Esophagus (tissue), 2 donors: Measurements from ENCODE around the gene NFU1. TPM values are rescaled to one million over a fixed set of nuclear protein-coding genes. Genes with fewer than 3 reads are reported as not detected.
"Not testable (repeated sequence)": the region's sequence is repeated elsewhere in the genome, so short reads cannot be mapped to it uniquely, and the experiment has no call there.

Experiments used
- H3K27ac ChIP-seq, 2 donors: one replicate each; pipeline ENCODE4 v1.5.1; 2013; ENCODE audit warnings: low read depth in 2 of 2, mild to moderate bottlenecking in 2 of 2, inconsistent platforms in 1 of 2, low read length in 1 of 2, moderate library complexity in 1 of 2
- H3K27me3 ChIP-seq, 2 donors: one replicate each; pipeline ENCODE4 v1.6.1; 2013; ENCODE audit warnings: low read length in 2 of 2, control low read depth in 1 of 2, mild to moderate bottlenecking in 1 of 2; ENCODE audit not compliant: insufficient read depth in 2 of 2, control insufficient read depth in 1 of 2
- H3K36me3 ChIP-seq, 2 donors: one replicate each; pipeline ENCODE4 v1.6.1; 2013; ENCODE audit warnings: low read length in 1 of 2; ENCODE audit not compliant: control insufficient read depth in 2 of 2, insufficient read depth in 2 of 2
- H3K4me1 ChIP-seq, 2 donors: one replicate each; pipeline ENCODE4 v1.6.1; 2013; ENCODE audit warnings: low read length in 1 of 2; ENCODE audit not compliant: control insufficient read depth in 2 of 2, insufficient read depth in 2 of 2
- H3K4me3 ChIP-seq, 2 donors: one replicate each; pipeline ENCODE4 v1.5.1; 2013; ENCODE audit warnings: low read length in 2 of 2, mild to moderate bottlenecking in 2 of 2, low read depth in 1 of 2, moderate library complexity in 1 of 2
- H3K9me3 ChIP-seq, 2 donors: one replicate each; pipeline ENCODE4 v1.6.1; 2013; ENCODE audit warnings: mild to moderate bottlenecking in 2 of 2, low read depth in 1 of 2, low read length in 1 of 2, moderate library complexity in 1 of 2; ENCODE audit not compliant: control insufficient read depth in 2 of 2, insufficient read depth in 1 of 2
- WGBS, 2 donors: extraction: QIAGEN DNeasy Blood & Tissue Kit; methylation state at CpG; one replicate each; pipeline ENCODE4 v1.1.7; 2013; 5-methylcytosine and 5-hydroxymethylcytosine counted together
- polyA plus RNA-seq, 2 donors: library from polyadenylated mRNA; stranded (reverse); fragments of 200-250 nt; gene quantifications; one replicate each; pipeline ENCODE4 v1.2.3, GENCODE V29; 2013
- donor health status: healthy with polysubstance abuse.
- donor health status: Bipolar disorder and iron deficiency.

The NFU1 gene
- polyA plus RNA-seq, 2 donors, result 27.9 to 33.1 TPM

GRCh38 chr2:69368588-69368987 is 68.6 kb downstream of the NFU1 start:
- Histone ChIP-seq H3K27me3 (no peaks in the 10 kb centered on the region), H3K4me3 (no peak overlapping the region), H3K9me3 (no peaks in the 10 kb centered on the region), H3K4me1 (no peaks in the 10 kb centered on the region), H3K36me3 (peaks cover 2 to 7% of the 10 kb centered on the region in 2 donors), H3K27ac (no peak overlapping the region)
- WGBS, 2 donors, result 92 to 93% methylated on average over 7 of the region's 7 CpGs

- Histone ChIP-seq H3K4me1 (no peaks in the 10 kb centered on the region), H3K4me3 (no peak overlapping the region), H3K36me3 (peaks cover 3 to 12% of the 10 kb centered on the region in 2 donors), H3K27ac (no peak overlapping the region), H3K27me3 (no peaks in the 10 kb centered on the region), H3K9me3 (no peaks in the 10 kb centered on the region)
Measured at GRCh38 chr2:69359371-69359770, 77.9 kb downstream of the NFU1 start.

- H3K4me3 ChIP-seq, result no peak overlapping the region
- no peaks in the 10 kb centered on the region for H3K27me3 ChIP-seq
- no peaks in the 10 kb centered on the region for H3K4me1 ChIP-seq
- peaks cover 3 to 12% of the 10 kb centered on the region in 2 donors for H3K36me3 ChIP-seq
- no peaks in the 10 kb centered on the region for H3K9me3 ChIP-seq
- 73% methylated on average over 3 of the region's 3 CpGs for WGBS, 2 donors
- H3K27ac ChIP-seq, result no peak overlapping the region
Measured at GRCh38 chr2:69358914-69359313, 78.3 kb downstream of the NFU1 start.

GRCh38 chr2:69356471-69356870 is 80.8 kb downstream of the NFU1 start:
- H3K36me3 ChIP-seq, result peaks cover 0 to 7% of the 10 kb centered on the region in 2 donors
- H3K27ac ChIP-seq, result no peak overlapping the region

GRCh38 chr2:69354976-69355375 is 82.3 kb downstream of the NFU1 start:
- not testable (repeated sequence) for H3K27me3 ChIP-seq, H3K27ac ChIP-seq, H3K36me3 ChIP-seq, H3K4me3 ChIP-seq, H3K9me3 ChIP-seq, H3K4me1 ChIP-seq
- WGBS, 2 donors, result 78 to 84% methylated on average over 3 of the region's 3 CpGs

More at GRCh38 chr2:69356471-69356870, 80.8 kb downstream of the NFU1 start:
- no peak overlapping the region for H3K4me3 ChIP-seq
- WGBS, 2 donors, result 84% methylated on average over 5 of the region's 5 CpGs
- no peaks in the 10 kb centered on the region for H3K9me3 ChIP-seq
- no peaks in the 10 kb centered on the region for H3K27me3 ChIP-seq
- no peaks in the 10 kb centered on the region for H3K4me1 ChIP-seq

- Histone ChIP-seq H3K36me3 (peaks cover 2 to 6% of the 10 kb centered on the region in 2 donors), H3K27ac (no peak overlapping the region), H3K9me3 (no peaks in the 10 kb centered on the region), H3K27me3 (no peaks in the 10 kb centered on the region), H3K4me3 (no peak overlapping the region), H3K4me1 (no peaks in the 10 kb centered on the region)
- WGBS, 2 donors, result 98 to 99% methylated on average over 5 of the region's 5 CpGs
Measured at GRCh38 chr2:69353360-69353759, 83.9 kb downstream of the NFU1 start.

GRCh38 chr2:69348781-69349180 is 88.5 kb downstream of the NFU1 start:
- Histone ChIP-seq H3K4me1 (peaks cover 0 to 3% of the 10 kb centered on the region in 2 donors), H3K4me3 (no peak overlapping the region), H3K36me3 (peaks cover 6 to 12% of the 10 kb centered on the region in 2 donors), H3K9me3 (no peaks in the 10 kb centered on the region), H3K27me3 (no peaks in the 10 kb centered on the region), H3K27ac (no peak overlapping the region)
- WGBS, 2 donors, result 96 to 98% methylated on average over 1 of the region's 1 CpG

Other genes with a start within 250 kb of the NFU1 start
- gene GFPT1, start 50.2 kb downstream of the NFU1 start, polyA plus RNA-seq, result 1 to 10 TPM; 4.6 to 7.8 TPM
- gene AAK1, start 206.3 kb upstream of the NFU1 start, polyA plus RNA-seq, result 1 to 10 TPM; 4.4 to 8.4 TPM